ENCODE results near the gene SHISA9.

SHISA9 gene

GRCh38 chr16:12965274-12965804, 63.9 kb downstream of the SHISA9 start:
- no peaks in the 10 kb centered on the region for H3K36me3 ChIP-seq (ENCODE audit: control insufficient read depth in 4 of 4, insufficient read depth in 4 of 4, low read length in 3 of 4)
- no peak overlapping the region for H3K27ac ChIP-seq (ENCODE audit: insufficient read depth in 1 of 2, low read depth in 1 of 2, low read length in 2 of 2, poor library complexity in 1 of 2, severe bottlenecking in 2 of 2)
- H3K27me3 ChIP-seq (replicated peaks in 2 of 5; ENCODE audit: control insufficient read depth in 4 of 5, insufficient read depth in 5 of 5, low read length in 4 of 5), result no peaks in the 10 kb centered on the region
- WGBS (ENCODE audit: insufficient coverage), result 87% methylated on average over 3 of the region's 7 CpGs
- ChIA-PET POLR2A (no interaction called here), CTCF (no interaction called here)
- H3K9me3 ChIP-seq (ENCODE audit: control extremely low read depth in 1 of 5, control insufficient read depth in 4 of 5, insufficient read depth in 2 of 5, low read depth in 1 of 5, low read length in 4 of 5), result peaks cover 0 to 4% (median 0%) of the 10 kb centered on the region in 5 experiments
- H3K4me3 ChIP-seq (ENCODE audit: control insufficient read depth in 1 of 7, extremely low read depth in 1 of 7, insufficient read depth in 4 of 7, low read depth in 2 of 7, low read length in 6 of 7), result no peak overlapping the region
- H3K4me1 ChIP-seq (ENCODE audit: control extremely low read depth in 1 of 4, control insufficient read depth in 4 of 4, insufficient read depth in 4 of 4, low read length in 3 of 4), result no peaks in the 10 kb centered on the region
- no peak for DNase-seq

- 9% methylated on average over 2 of the region's 2 CpGs for WGBS (ENCODE audit: insufficient coverage)
- H3K4me3 ChIP-seq (ENCODE audit: control insufficient read depth in 1 of 7, extremely low read depth in 1 of 7, insufficient read depth in 4 of 7, low read depth in 2 of 7, low read length in 6 of 7), result no peak overlapping the region
- H3K9me3 ChIP-seq (ENCODE audit: control extremely low read depth in 1 of 5, control insufficient read depth in 4 of 5, insufficient read depth in 2 of 5, low read depth in 1 of 5, low read length in 4 of 5), result no peaks in the 10 kb centered on the region
- no peaks in the 10 kb centered on the region for H3K27me3 ChIP-seq (replicated peaks in 2 of 5; ENCODE audit: control insufficient read depth in 4 of 5, insufficient read depth in 5 of 5, low read length in 4 of 5)
- DNase-seq, result no peak
- ChIA-PET POLR2A (no interaction called here), CTCF (no interaction called here)
- H3K27ac ChIP-seq (ENCODE audit: insufficient read depth in 1 of 2, low read depth in 1 of 2, low read length in 2 of 2, poor library complexity in 1 of 2, severe bottlenecking in 2 of 2), result no peak overlapping the region
- H3K4me1 ChIP-seq (ENCODE audit: control extremely low read depth in 1 of 4, control insufficient read depth in 4 of 4, insufficient read depth in 4 of 4, low read length in 3 of 4), result no peaks in the 10 kb centered on the region
- no peaks in the 10 kb centered on the region for H3K36me3 ChIP-seq (ENCODE audit: control insufficient read depth in 4 of 4, insufficient read depth in 4 of 4, low read length in 3 of 4)
Measured at GRCh38 chr16:12971241-12971640, 69.8 kb downstream of the SHISA9 start.

- no peak overlapping the region for H3K4me3 ChIP-seq (ENCODE audit: control insufficient read depth in 1 of 7, extremely low read depth in 1 of 7, insufficient read depth in 4 of 7, low read depth in 2 of 7, low read length in 6 of 7)
- H3K27me3 ChIP-seq (replicated peaks in 2 of 5; ENCODE audit: control insufficient read depth in 4 of 5, insufficient read depth in 5 of 5, low read length in 4 of 5), result no peaks in the 10 kb centered on the region
- ChIA-PET POLR2A (no interaction called here), CTCF (no interaction called here)
- no peaks in the 10 kb centered on the region for H3K36me3 ChIP-seq (ENCODE audit: control insufficient read depth in 4 of 4, insufficient read depth in 4 of 4, low read length in 3 of 4)
- H3K9me3 ChIP-seq (ENCODE audit: control extremely low read depth in 1 of 5, control insufficient read depth in 4 of 5, insufficient read depth in 2 of 5, low read depth in 1 of 5, low read length in 4 of 5), result no peaks in the 10 kb centered on the region
- DNase-seq, result no peak
- H3K4me1 ChIP-seq (ENCODE audit: control extremely low read depth in 1 of 4, control insufficient read depth in 4 of 4, insufficient read depth in 4 of 4, low read length in 3 of 4), result no peaks in the 10 kb centered on the region
- no peak overlapping the region for H3K27ac ChIP-seq (ENCODE audit: insufficient read depth in 1 of 2, low read depth in 1 of 2, low read length in 2 of 2, poor library complexity in 1 of 2, severe bottlenecking in 2 of 2)
- no CpG with 5 or more reads among the region's 3 CpGs for WGBS (ENCODE audit: insufficient coverage)
Measured at GRCh38 chr16:12972246-12972645, 70.8 kb downstream of the SHISA9 start.

DNA sequence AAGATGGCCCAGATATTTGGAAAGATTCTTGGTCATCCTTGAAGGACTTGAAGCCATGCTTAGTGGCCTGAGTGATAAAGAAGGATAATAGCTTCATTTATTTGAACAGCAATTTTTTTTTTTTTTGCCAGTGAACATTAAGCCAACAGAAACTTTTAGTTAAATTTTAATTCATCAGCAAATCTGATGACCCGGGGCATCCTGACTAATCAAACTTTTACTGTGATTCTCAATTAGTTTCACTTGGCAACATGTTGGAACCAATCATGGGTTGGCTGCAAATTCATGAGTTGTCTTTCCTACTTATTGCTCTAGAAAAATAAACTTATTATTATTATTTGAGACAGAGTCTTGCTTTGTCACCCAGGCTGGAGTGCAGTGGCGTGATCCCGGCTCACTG, 74.4 kb downstream of the SHISA9 start:
- WGBS (ENCODE audit: insufficient coverage), result 100% methylated on average over 2 of the region's 3 CpGs
- DNase-seq, result no peak
- H3K27me3 ChIP-seq (replicated peaks in 2 of 5; ENCODE audit: control insufficient read depth in 4 of 5, insufficient read depth in 5 of 5, low read length in 4 of 5), result no peaks in the 10 kb centered on the region
- H3K4me3 ChIP-seq (ENCODE audit: control insufficient read depth in 1 of 7, extremely low read depth in 1 of 7, insufficient read depth in 4 of 7, low read depth in 2 of 7, low read length in 6 of 7), result no peak overlapping the region
- H3K9me3 ChIP-seq (ENCODE audit: control extremely low read depth in 1 of 5, control insufficient read depth in 4 of 5, insufficient read depth in 2 of 5, low read depth in 1 of 5, low read length in 4 of 5), result no peaks in the 10 kb centered on the region
- H3K4me1 ChIP-seq (ENCODE audit: control extremely low read depth in 1 of 4, control insufficient read depth in 4 of 4, insufficient read depth in 4 of 4, low read length in 3 of 4), result no peaks in the 10 kb centered on the region
- ChIA-PET POLR2A (no interaction called here), CTCF (no interaction called here)
- H3K27ac ChIP-seq (ENCODE audit: insufficient read depth in 1 of 2, low read depth in 1 of 2, low read length in 2 of 2, poor library complexity in 1 of 2, severe bottlenecking in 2 of 2), result no peak overlapping the region
- no peaks in the 10 kb centered on the region for H3K36me3 ChIP-seq (ENCODE audit: control insufficient read depth in 4 of 4, insufficient read depth in 4 of 4, low read length in 3 of 4)

GRCh38 chr16:12976496-12976895, 75.1 kb downstream of the SHISA9 start:
- no peak overlapping the region for H3K27ac ChIP-seq (ENCODE audit: insufficient read depth in 1 of 2, low read depth in 1 of 2, low read length in 2 of 2, poor library complexity in 1 of 2, severe bottlenecking in 2 of 2)
- POLR2A ChIA-PET, result no interaction called here

GRCh38 chr16:12976936-12977335, 75.5 kb downstream of the SHISA9 start:
- no peak for DNase-seq
- POLR2A ChIA-PET, result no interaction called here
- H3K36me3 ChIP-seq (ENCODE audit: control insufficient read depth in 4 of 4, insufficient read depth in 4 of 4, low read length in 3 of 4), result no peaks in the 10 kb centered on the region
- H3K9me3 ChIP-seq (ENCODE audit: control extremely low read depth in 1 of 5, control insufficient read depth in 4 of 5, insufficient read depth in 2 of 5, low read depth in 1 of 5, low read length in 4 of 5), result no peaks in the 10 kb centered on the region
- H3K4me3 ChIP-seq (ENCODE audit: control insufficient read depth in 1 of 7, extremely low read depth in 1 of 7, insufficient read depth in 4 of 7, low read depth in 2 of 7, low read length in 6 of 7), result no peak overlapping the region
- 83% methylated on average over 1 of the region's 5 CpGs for WGBS (ENCODE audit: insufficient coverage)
- no peaks in the 10 kb centered on the region for H3K4me1 ChIP-seq (ENCODE audit: control extremely low read depth in 1 of 4, control insufficient read depth in 4 of 4, insufficient read depth in 4 of 4, low read length in 3 of 4)
- CTCF ChIA-PET, result no interaction called here
- no peak overlapping the region for H3K27ac ChIP-seq (ENCODE audit: insufficient read depth in 1 of 2, low read depth in 1 of 2, low read length in 2 of 2, poor library complexity in 1 of 2, severe bottlenecking in 2 of 2)
- H3K27me3 ChIP-seq (replicated peaks in 2 of 5; ENCODE audit: control insufficient read depth in 4 of 5, insufficient read depth in 5 of 5, low read length in 4 of 5), result no peaks in the 10 kb centered on the region

More at GRCh38 chr16:12976496-12976895, 75.1 kb downstream of the SHISA9 start:
- CTCF ChIA-PET, result no interaction called here
- H3K36me3 ChIP-seq (ENCODE audit: control insufficient read depth in 4 of 4, insufficient read depth in 4 of 4, low read length in 3 of 4), result no peaks in the 10 kb centered on the region
- no peaks in the 10 kb centered on the region for H3K4me1 ChIP-seq (ENCODE audit: control extremely low read depth in 1 of 4, control insufficient read depth in 4 of 4, insufficient read depth in 4 of 4, low read length in 3 of 4)
- no peak for DNase-seq
- H3K27me3 ChIP-seq (replicated peaks in 2 of 5; ENCODE audit: control insufficient read depth in 4 of 5, insufficient read depth in 5 of 5, low read length in 4 of 5), result no peaks in the 10 kb centered on the region
- H3K9me3 ChIP-seq (ENCODE audit: control extremely low read depth in 1 of 5, control insufficient read depth in 4 of 5, insufficient read depth in 2 of 5, low read depth in 1 of 5, low read length in 4 of 5), result no peaks in the 10 kb centered on the region
- H3K4me3 ChIP-seq (ENCODE audit: control insufficient read depth in 1 of 7, extremely low read depth in 1 of 7, insufficient read depth in 4 of 7, low read depth in 2 of 7, low read length in 6 of 7), result no peak overlapping the region
- 60% methylated on average over 1 of the region's 2 CpGs for WGBS (ENCODE audit: insufficient coverage)

GRCh38 chr16:12985516-12985915, 84.1 kb downstream of the SHISA9 start:
- ChIA-PET POLR2A (no interaction called here), CTCF (no interaction called here)
- no peak overlapping the region for H3K4me3 ChIP-seq (ENCODE audit: control insufficient read depth in 1 of 7, extremely low read depth in 1 of 7, insufficient read depth in 4 of 7, low read depth in 2 of 7, low read length in 6 of 7)
- no peaks in the 10 kb centered on the region for H3K4me1 ChIP-seq (ENCODE audit: control extremely low read depth in 1 of 4, control insufficient read depth in 4 of 4, insufficient read depth in 4 of 4, low read length in 3 of 4)
- H3K27ac ChIP-seq (ENCODE audit: insufficient read depth in 1 of 2, low read depth in 1 of 2, low read length in 2 of 2, poor library complexity in 1 of 2, severe bottlenecking in 2 of 2), result no peak overlapping the region
- no peaks in the 10 kb centered on the region for H3K36me3 ChIP-seq (ENCODE audit: control insufficient read depth in 4 of 4, insufficient read depth in 4 of 4, low read length in 3 of 4)
- no peak for DNase-seq
- peaks cover 0 to 1% (median 0%) of the 10 kb centered on the region in 5 experiments for H3K9me3 ChIP-seq (ENCODE audit: control extremely low read depth in 1 of 5, control insufficient read depth in 4 of 5, insufficient read depth in 2 of 5, low read depth in 1 of 5, low read length in 4 of 5)
- no peaks in the 10 kb centered on the region for H3K27me3 ChIP-seq (replicated peaks in 2 of 5; ENCODE audit: control insufficient read depth in 4 of 5, insufficient read depth in 5 of 5, low read length in 4 of 5)

Data from common myeloid progenitor, CD34-positive (primary cell).